HepG2 (cell line): ENCODE measurements around the gene KDM5C. TPM values are rescaled to one million over a fixed set of nuclear protein-coding genes. Genes with fewer than 3 reads are reported as not detected.

Experiments
- ATAC-seq: fragments of 200-7000 bp; cut with Tn5 transposase; 3 replicates; pipeline ENCODE4 v1.9.1; 2020; ENCODE audit warnings: mild to moderate bottlenecking, moderate library complexity
- BruUV-seq: library from RNA; stranded (reverse); fragments of 400-500 nt; replicated peaks from 2 replicates; lab custom pipeline; 2021; lab: Mats Ljungman, UMichigan
- CTCF ChIA-PET: fragments of 300-600 bp; formaldehyde crosslinking; extraction: SDS; loops from one replicate; lab custom pipeline; 2021; ENCODE audit warnings: low total read pairs, inconsistent platforms, low intra/inter-chr PET ratio; lab: Yijun Ruan, JAX
- POLR2A ChIA-PET: fragments of 350-600 bp; sonication (Branson Sonifier 250); formaldehyde crosslinking; loops from one replicate; lab custom pipeline; 2020; ENCODE audit warnings: antibody characterized with exemption, inconsistent platforms; lab: Yijun Ruan, JAX
- DNase-seq: peaks from one replicate; pipeline ENCODE4 v3.0.0-alpha.2; 2015; ENCODE audit warnings: low spot score
- FAIRE-seq: peaks from 3 replicates; lab custom pipeline; 2011; peaks lifted over from hg19 to GRCh38; lab: Jason Lieb, UNC
- H2AFZ ChIP-seq: one replicate; pipeline ENCODE4 v1.6.1; 2011; ENCODE audit warnings: low read length, inconsistent platforms
- H3K27ac ChIP-seq: fragments of 300-600 bp; 3 replicates; pipeline ENCODE4 v1.8.0; 2011; ENCODE audit warnings: mixed run types, mild to moderate bottlenecking, mixed read lengths, low read length, inconsistent platforms; ENCODE audit not compliant: insufficient read depth; ENCODE audit errors: extremely low read length
- H3K27me3 ChIP-seq, 2 experiments: fragments of 200-600 bp in 1 of 2; 2 replicates in 1 of 2; 3 replicates in 1 of 2; pipeline versions ENCODE4 v1.6.0 to v1.8.0; 2011; ENCODE audit warnings: low read length in 2 of 2, mild to moderate bottlenecking in 2 of 2, moderate library complexity in 2 of 2, inconsistent platforms in 1 of 2; ENCODE audit not compliant: insufficient read depth in 2 of 2, control insufficient read depth in 1 of 2
- H3K36me3 ChIP-seq, 2 experiments: fragments of 200-600 bp in 1 of 2; replicated peaks in 1 of 2; 2 replicates in 1 of 2; 3 replicates in 1 of 2; pipeline versions ENCODE4 v1.5.1 to v1.8.0; 2011; ENCODE audit warnings: low read length in 2 of 2, inconsistent platforms in 1 of 2; ENCODE audit not compliant: insufficient read depth in 2 of 2, control insufficient read depth in 1 of 2
- H3K4me1 ChIP-seq: 2 replicates; pipeline ENCODE4 v1.5.1; 2012; ENCODE audit warnings: low read length, inconsistent platforms; ENCODE audit not compliant: insufficient read depth
- H3K4me2 ChIP-seq: 2 replicates; pipeline ENCODE4 v1.6.0; 2011; ENCODE audit warnings: low read depth, low read length, inconsistent platforms
- H3K4me3 ChIP-seq, 3 experiments: fragments of 200-600 bp in 1 of 3; sonication (generic), shearing (Covaris generic) in 1 of 3; replicated peaks in 1 of 3; 2 replicates each; pipeline ENCODE4 v1.5.1; 2011 to 2016; ENCODE audit warnings: low read length in 3 of 3, inconsistent platforms in 2 of 3, low read depth in 2 of 3, mild to moderate bottlenecking in 2 of 3, control low read depth in 1 of 3, mixed read lengths in 1 of 3; ENCODE audit not compliant: insufficient read depth in 1 of 3
- H3K79me2 ChIP-seq: one replicate; pipeline ENCODE4 v1.6.1; 2011; ENCODE audit warnings: low read length, inconsistent platforms; ENCODE audit not compliant: insufficient read depth
- H3K9ac ChIP-seq: 2 replicates; pipeline ENCODE4 v1.6.0; 2011; ENCODE audit warnings: mild to moderate bottlenecking, low read depth, low read length, inconsistent platforms; ENCODE audit not compliant: insufficient read depth
- H3K9me3 ChIP-seq: 2 replicates; pipeline ENCODE4 v1.5.1; 2012; ENCODE audit warnings: mild to moderate bottlenecking, low read length
- H4K20me1 ChIP-seq: 2 replicates; pipeline ENCODE4 v1.6.0; 2011; ENCODE audit warnings: inconsistent platforms, mild to moderate bottlenecking, low read length, moderate library complexity; ENCODE audit not compliant: insufficient read depth
- E2F2 ChIP-seq: sonication (generic); formaldehyde crosslinking; IDR thresholded peaks from 2 replicates; pipeline ENCODE4 v1.4.0; 2020; ENCODE audit warnings: missing genetic modification reagents, borderline replicate concordance
- PHF20 ChIP-seq: sonication (generic); formaldehyde crosslinking; IDR thresholded peaks from 2 replicates; pipeline ENCODE4 v1.5.0; 2020; ENCODE audit warnings: mild to moderate bottlenecking, missing genetic modification reagents
- ZBTB4 ChIP-seq: sonication (generic); formaldehyde crosslinking; IDR thresholded peaks from 2 replicates; pipeline ENCODE4 v1.4.0; 2020; ENCODE audit warnings: missing genetic modification reagents, mild to moderate bottlenecking, borderline replicate concordance
- ZNF383 ChIP-seq: sonication (generic); formaldehyde crosslinking; IDR thresholded peaks from 2 replicates; pipeline ENCODE4 v1.4.0; 2020; ENCODE audit warnings: missing genetic modification reagents, mild to moderate bottlenecking, borderline replicate concordance
- WGBS: methylation state at CpG from one replicate; pipeline ENCODE4 v1.1.6; 2017; ENCODE audit warnings: low lambda C conversion rate; 5-methylcytosine and 5-hydroxymethylcytosine counted together
- in situ Hi-C: cut with HindIII; loops from 2 replicates; pipeline ENCODE4 v1.10.0; 2017; ENCODE audit warnings: low pct_unique_long_range_greater_than_20kb; ENCODE audit not compliant: extremely low pct_ligation_motif_present
- intact Hi-C: fragments of 100-400 bp; cut with micrococcal nuclease; formaldehyde crosslinking; loops from one replicate; pipeline ENCODE4 v1.10.0; 2022; ENCODE audit not compliant: unreplicated experiment
- polyA plus RNA-seq, 8 experiments: library from polyadenylated mRNA; depleted of rRNA in 3 of 8; stranded (reverse) in 7 of 8; unstranded in 1 of 8; fragments of >200 nt; fragmentation: Illumina TruSeq in 4 of 8; extraction: Trizol in 4 of 8; gene quantifications; 2 replicates each; pipeline versions ENCODE4 v1.2.1 to v1.2.3, GENCODE V29; 2011 to 2016; ENCODE audit warnings: low read depth in 4 of 8, missing spikeins in 1 of 8, mixed read lengths in 1 of 8; ENCODE audit not compliant: insufficient read depth in 1 of 8
- total RNA-seq, 5 experiments: library from RNA; depleted of rRNA; stranded (reverse); fragments of >200 nt; fragmentation: Illumina TruSeq; extraction: Trizol; gene quantifications; 2 replicates each; pipeline ENCODE4 v1.2.3, GENCODE V29; 2016; ENCODE audit warnings: low read depth in 1 of 5

The KDM5C gene
- total and polyA plus RNA-seq, 2 of the 13 experiments (the other 11 are each of a cell fraction or from before 2014, with no cell fraction given), result 32.5 to 34.0 TPM

- Histone ChIP-seq H3K9me3 (no peaks in the 10 kb centered on the region), H2AFZ (no peak overlapping the region), H3K36me3 (no peaks in the 10 kb centered on the region), H3K9ac (no peak overlapping the region), H3K27me3 (no peaks in the 10 kb centered on the region), H3K4me2 (no peak overlapping the region), H4K20me1 (no peaks in the 10 kb centered on the region), H3K27ac (no peak overlapping the region), H3K4me3 (no peak overlapping the region), H3K4me1 (no peaks in the 10 kb centered on the region), H3K79me2 (no peaks in the 10 kb centered on the region)
- TF ChIP-seq E2F2 (CRISPR knock-in tag) (no peak), PHF20 (no peak), ZBTB4 (no peak), ZNF383 (CRISPR knock-in tag) (no peak)
- no TSS peak for BruUV-seq
- in situ Hi-C loops (no loop called here), intact Hi-C loops (no loop called here)
- POLR2A ChIA-PET, result no interaction called here
- WGBS, result 8% methylated on average over 2 of the region's 11 CpGs
- ATAC-seq, result no peak
- FAIRE-seq, result no peak
- CTCF ChIA-PET, result no interaction called here
- DNase-seq, result no peak
Measured at GRCh38 chrX:53263597-53264094, 38.6 kb upstream of the KDM5C start.
